HUES64 (cell line): ENCODE results near the gene TMPRSS3.

Experiments
- H3K27ac ChIP-seq: 2 replicates; pipeline ENCODE4 v1.7.0; 2013; ENCODE audit warnings: low read depth, low read length, inconsistent platforms
- H3K27me3 ChIP-seq: 2 replicates; pipeline ENCODE4 v1.6.1; 2013; ENCODE audit warnings: mild to moderate bottlenecking, low read length; ENCODE audit not compliant: insufficient read depth
- H3K36me3 ChIP-seq: 2 replicates; pipeline ENCODE4 v1.6.1; 2013; ENCODE audit warnings: mild to moderate bottlenecking, low read length; ENCODE audit not compliant: insufficient read depth
- H3K4me1 ChIP-seq: 2 replicates; pipeline ENCODE4 v1.6.1; 2013; ENCODE audit warnings: mild to moderate bottlenecking, low read length, moderate library complexity; ENCODE audit not compliant: insufficient read depth
- H3K4me3 ChIP-seq: 2 replicates; pipeline ENCODE4 v1.5.1; 2013; ENCODE audit warnings: mild to moderate bottlenecking, low read length, moderate library complexity
- H3K9ac ChIP-seq: 2 replicates; pipeline ENCODE4 v1.6.1; 2013; ENCODE audit warnings: mild to moderate bottlenecking, low read depth, low read length
- H3K9me3 ChIP-seq: 2 replicates; pipeline ENCODE4 v1.6.1; 2013; ENCODE audit warnings: low read depth, low read length; ENCODE audit not compliant: insufficient read depth
- WGBS: fragments of 150-250, 120-280 bp; methylation state at CpG from one replicate; pipeline ENCODE4 v1.1.7; 2013; ENCODE audit warnings: missing lambda C conversion rate; 5-methylcytosine and 5-hydroxymethylcytosine counted together

The TMPRSS3 gene

DNA sequence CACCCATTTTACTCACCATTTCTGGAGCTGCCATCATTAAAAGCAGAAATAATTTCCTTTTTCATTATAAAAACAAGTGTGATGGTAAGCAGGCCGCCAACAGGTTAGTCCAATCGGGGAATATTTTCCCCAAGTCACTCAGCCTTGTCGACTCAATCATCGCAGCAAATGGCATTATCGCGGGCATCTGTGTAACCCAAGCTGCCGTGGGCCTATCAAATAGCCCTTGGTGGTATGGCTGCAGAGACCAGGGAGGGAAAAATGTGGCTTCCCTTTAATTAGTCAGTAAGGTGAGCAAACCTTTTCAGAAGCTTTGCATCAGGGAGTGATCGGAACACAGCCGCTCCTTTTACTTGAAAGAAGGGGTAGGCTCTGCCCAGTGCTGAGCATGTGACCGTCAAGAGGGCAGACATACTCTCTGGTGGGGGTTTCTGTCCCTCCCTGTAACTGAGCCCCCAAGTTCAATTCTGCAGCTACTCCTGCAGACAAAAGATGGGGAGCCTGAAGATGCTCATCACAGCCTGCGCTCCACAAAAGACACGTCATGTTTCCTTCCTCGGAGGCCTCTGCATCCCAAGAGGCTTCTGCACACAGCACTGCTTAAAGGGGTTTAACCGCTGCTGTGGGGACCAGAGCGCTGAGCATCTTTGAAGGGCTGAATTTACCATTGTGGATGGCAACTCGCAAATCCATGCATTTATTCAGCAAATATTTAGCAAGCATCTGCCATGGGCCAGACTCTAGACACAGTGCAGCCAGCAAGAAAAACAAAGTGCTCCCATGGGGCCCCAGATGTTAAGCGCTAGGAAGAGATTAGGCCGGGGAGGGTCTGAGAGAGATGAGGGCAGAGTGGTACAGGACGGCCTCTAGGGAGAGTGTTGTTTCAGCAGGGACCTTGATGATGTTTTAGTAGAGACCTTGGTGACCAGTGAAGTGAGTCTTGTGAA, 1.2 kb upstream of the TMPRSS3 start:
- H3K36me3 ChIP-seq = no peaks in the 10 kb centered on the region
- no peak overlapping the region for H3K9ac ChIP-seq
- H3K4me3 ChIP-seq = no peak overlapping the region
- H3K4me1 ChIP-seq = 0 out of 2 replicates have a peak, but pooled peaks cover 6% of the 10 kb centered on the region
- no peaks in the 10 kb centered on the region for H3K27me3 ChIP-seq
- 91% methylated on average over 19 of the region's 19 CpGs for WGBS
- H3K27ac ChIP-seq = no peak overlapping the region
- H3K9me3 ChIP-seq = peaks cover 7% of the 10 kb centered on the region

- Histone ChIP-seq H3K4me1 (0 out of 2 replicates have a peak, but pooled peaks cover 6% of the 10 kb centered on the region), H3K27me3 (no peaks in the 10 kb centered on the region), H3K9me3 (no peaks in the 10 kb centered on the region), H3K4me3 (no peak overlapping the region), H3K9ac (no peak overlapping the region), H3K36me3 (no peaks in the 10 kb centered on the region), H3K27ac (no peak overlapping the region)
- WGBS = 94% methylated on average over 11 of the region's 11 CpGs
Measured at GRCh38 chr21:42395302-42395701, 550 bp downstream of the TMPRSS3 start.

GRCh38 chr21:42393443-42393950, 2.4 kb downstream of the TMPRSS3 start:
- peaks cover 16% of the 10 kb centered on the region for H3K4me1 ChIP-seq
- no peak overlapping the region for H3K27ac ChIP-seq
- WGBS = 96% methylated on average over 8 of the region's 8 CpGs
- H3K27me3 ChIP-seq = no peaks in the 10 kb centered on the region
- H3K9ac ChIP-seq = no peak overlapping the region
- no peak overlapping the region for H3K4me3 ChIP-seq
- H3K36me3 ChIP-seq = no peaks in the 10 kb centered on the region
- H3K9me3 ChIP-seq = no peaks in the 10 kb centered on the region

DNA sequence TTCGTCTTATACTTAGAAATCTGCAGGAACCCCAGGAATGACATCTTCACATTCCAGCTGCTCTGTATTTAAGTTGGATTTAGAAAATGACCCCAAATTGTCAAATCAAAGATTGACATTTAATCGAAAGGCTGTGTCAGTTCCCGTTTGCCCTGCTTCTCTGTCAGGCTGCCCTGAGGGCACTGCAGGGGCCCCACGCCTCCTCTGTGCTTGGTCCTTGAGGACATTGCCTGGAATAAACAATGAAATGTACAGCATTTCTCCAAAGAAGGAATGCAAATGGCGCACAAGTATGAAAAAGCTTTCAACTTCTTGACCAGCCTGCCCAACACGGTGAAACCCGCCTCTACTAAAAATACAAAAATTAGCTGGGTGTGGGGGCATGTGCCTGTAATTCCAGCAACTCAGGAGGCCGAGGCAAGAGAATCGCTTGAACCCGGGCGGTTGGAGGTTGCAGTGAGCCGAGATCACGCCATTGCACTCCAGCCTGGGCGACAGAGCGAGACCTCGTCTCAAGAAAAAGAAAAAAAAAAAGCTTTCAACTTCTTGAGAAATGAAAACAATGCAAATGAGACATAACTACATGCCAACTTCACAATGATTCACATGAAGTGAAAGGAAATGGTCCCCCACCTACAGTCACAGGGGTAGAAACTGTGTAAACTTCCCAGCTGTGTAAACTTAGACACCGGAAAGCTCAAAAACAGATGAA, 3.0 kb downstream of the TMPRSS3 start:
- Histone ChIP-seq H3K27ac (no peak overlapping the region), H3K36me3 (no peaks in the 10 kb centered on the region), H3K9ac (no peak overlapping the region), H3K9me3 (no peaks in the 10 kb centered on the region), H3K4me3 (no peak overlapping the region), H3K4me1 (peaks cover 16% of the 10 kb centered on the region), H3K27me3 (no peaks in the 10 kb centered on the region)
- WGBS = 94% methylated on average over 17 of the region's 17 CpGs

- Histone ChIP-seq H3K27ac (no peak overlapping the region), H3K9me3 (no peaks in the 10 kb centered on the region), H3K4me3 (no peak overlapping the region), H3K9ac (no peak overlapping the region), H3K27me3 (no peaks in the 10 kb centered on the region), H3K36me3 (no peaks in the 10 kb centered on the region), H3K4me1 (peaks cover 20% of the 10 kb centered on the region)
- 89% methylated on average over 5 of the region's 5 CpGs for WGBS
Measured at GRCh38 chr21:42391297-42391696, 4.6 kb downstream of the TMPRSS3 start.

DNA sequence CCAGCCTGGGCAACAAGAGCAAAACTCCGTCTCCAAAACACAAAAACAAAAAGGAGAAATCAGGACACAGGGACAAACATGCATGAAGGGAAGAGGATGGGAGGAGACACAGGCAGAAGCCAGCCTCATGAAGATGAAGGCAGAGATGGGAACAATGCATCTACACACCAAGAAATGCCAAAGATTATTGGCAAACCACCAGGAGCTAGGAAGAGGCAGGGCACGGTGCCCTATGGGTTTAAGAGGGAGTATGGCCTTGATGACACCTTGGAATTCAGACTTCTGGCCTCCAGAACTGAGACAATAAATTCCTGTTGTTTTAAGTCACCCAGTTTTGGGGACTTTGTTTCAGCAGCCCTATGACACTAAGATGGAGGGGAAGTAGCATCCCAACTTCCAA, 5.2 kb downstream of the TMPRSS3 start:
- peaks cover 20% of the 10 kb centered on the region for H3K4me1 ChIP-seq
- H3K36me3 ChIP-seq = no peaks in the 10 kb centered on the region
- H3K9me3 ChIP-seq = no peaks in the 10 kb centered on the region
- no peaks in the 10 kb centered on the region for H3K27me3 ChIP-seq
- no peak overlapping the region for H3K27ac ChIP-seq
- no peak overlapping the region for H3K4me3 ChIP-seq
- no peak overlapping the region for H3K9ac ChIP-seq
- WGBS = 94% methylated on average over 2 of the region's 2 CpGs

- Histone ChIP-seq H3K9me3 (no peaks in the 10 kb centered on the region), H3K4me1 (peaks cover 20% of the 10 kb centered on the region), H3K36me3 (no peaks in the 10 kb centered on the region), H3K4me3 (no peak overlapping the region), H3K27me3 (no peaks in the 10 kb centered on the region), H3K9ac (no peak overlapping the region), H3K27ac (no peak overlapping the region)
- WGBS = 80% methylated on average over 5 of the region's 5 CpGs
Measured at GRCh38 chr21:42390193-42390592, 5.7 kb downstream of the TMPRSS3 start.

DNA sequence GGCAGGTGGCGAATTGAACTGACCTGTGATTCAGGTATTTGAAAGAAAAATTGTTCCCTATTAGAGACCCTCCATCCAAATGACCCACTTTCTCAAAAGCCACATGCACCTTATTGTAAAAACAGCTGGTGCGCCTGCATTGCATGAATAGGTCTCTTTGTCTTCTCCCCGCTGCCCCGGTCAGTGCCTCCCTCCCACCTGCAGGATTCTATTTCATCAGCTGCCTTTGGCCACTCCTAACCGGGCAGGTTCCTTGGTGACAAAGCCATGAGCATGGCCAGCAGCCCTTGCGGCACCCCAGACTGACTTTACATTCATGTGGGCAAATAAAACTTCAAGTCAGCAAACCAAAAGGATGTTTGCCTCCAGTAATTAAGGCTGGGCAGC, 6.4 kb downstream of the TMPRSS3 start:
- WGBS = 64% methylated on average over 6 of the region's 6 CpGs
- Histone ChIP-seq H3K27me3 (no peaks in the 10 kb centered on the region), H3K4me1 (peaks cover 20% of the 10 kb centered on the region), H3K27ac (no peak overlapping the region; the same call in 1 of the 2 replicates), H3K36me3 (no peaks in the 10 kb centered on the region), H3K9ac (no peak overlapping the region), H3K4me3 (no peak overlapping the region), H3K9me3 (no peaks in the 10 kb centered on the region)

- 77% methylated on average over 20 of the region's 20 CpGs for WGBS
- Histone ChIP-seq H3K4me3 (no peak overlapping the region), H3K36me3 (no peaks in the 10 kb centered on the region), H3K9ac (no peak overlapping the region), H3K4me1 (peaks cover 20% of the 10 kb centered on the region), H3K9me3 (no peaks in the 10 kb centered on the region), H3K27ac (no peak overlapping the region; the same call in 1 of the 2 replicates), H3K27me3 (no peaks in the 10 kb centered on the region)
Measured at GRCh38 chr21:42388740-42389448, 7.0 kb downstream of the TMPRSS3 start.

DNA sequence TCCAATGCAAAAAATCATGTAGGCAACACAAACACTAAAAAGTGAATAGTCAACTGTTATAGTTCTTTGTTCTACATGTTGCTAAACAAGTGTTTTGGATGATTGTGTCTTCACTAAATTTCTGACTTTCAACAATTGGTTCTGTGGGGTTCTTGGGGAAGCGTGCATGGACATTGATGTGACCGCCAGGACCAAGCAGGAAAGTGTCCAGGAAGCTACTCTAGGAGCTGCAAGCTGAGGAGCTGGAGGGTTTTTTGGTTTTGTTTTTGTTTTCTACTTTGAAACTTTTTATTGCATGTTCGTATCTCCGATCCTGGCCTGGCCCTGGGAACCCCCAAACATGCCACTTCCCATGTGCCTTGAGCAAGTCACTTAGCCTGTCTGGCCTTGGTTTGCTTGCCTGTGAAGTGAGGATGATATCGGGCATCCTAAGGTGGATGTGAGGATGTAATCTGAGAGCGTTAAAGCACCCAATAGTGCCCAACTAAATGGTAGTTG, 8.0 kb downstream of the TMPRSS3 start:
- Histone ChIP-seq H3K9ac (no peak overlapping the region), H3K27me3 (no peaks in the 10 kb centered on the region), H3K27ac (no peak overlapping the region), H3K36me3 (no peaks in the 10 kb centered on the region), H3K9me3 (no peaks in the 10 kb centered on the region), H3K4me3 (no peak overlapping the region), H3K4me1 (peaks cover 20% of the 10 kb centered on the region)
- WGBS = 94% methylated on average over 6 of the region's 6 CpGs
